OCI-LY7 (cell line): ENCODE measurements around the gene FMN1. TPM values are rescaled to one million over a fixed set of nuclear protein-coding genes. Genes with fewer than 3 reads are reported as not detected.

Experiments used
- BruUV-seq: library from RNA; stranded (reverse); fragments of 400-500 nt; replicated peaks from 2 replicates; lab custom pipeline; 2021; lab: Mats Ljungman, UMichigan
- CTCF ChIA-PET: fragments of 300-600 bp; sonication (Branson Sonifier 250); formaldehyde crosslinking; loops from one replicate; lab custom pipeline; 2022; ENCODE audit warnings: antibody characterized with exemption; ENCODE audit not compliant: unreplicated experiment; lab: Charles Lee
- POLR2A ChIA-PET: fragments of 300-600 bp; sonication (Branson Sonifier 250); formaldehyde crosslinking; loops from one replicate; lab custom pipeline; 2022; ENCODE audit warnings: antibody characterized with exemption; lab: Charles Lee
- DNase-seq: peaks from one replicate; pipeline ENCODE4 v3.0.0-alpha.2; 2015; ENCODE audit warnings: low spot score
- H2AFZ ChIP-seq: fragments of 200-600 bp; sonication (generic), shearing (Covaris generic); 2 replicates; pipeline ENCODE4 v1.6.1; 2014; ENCODE audit warnings: mild to moderate bottlenecking, antibody characterized with exemption, low read length, moderate library complexity
- H3K27ac ChIP-seq: fragments of 200-600 bp; sonication (generic); 2 replicates; pipeline ENCODE4 v1.5.1; 2014; ENCODE audit warnings: mixed run types, low read depth, mild to moderate bottlenecking, moderate library complexity, low read length, inconsistent platforms; ENCODE audit not compliant: poor library complexity, severe bottlenecking
- H3K36me3 ChIP-seq: fragments of 200-600 bp; sonication (generic); 2 replicates; pipeline ENCODE4 v1.6.1; 2014; ENCODE audit warnings: mild to moderate bottlenecking, antibody characterized with exemption, low read length, moderate library complexity, mixed read lengths; ENCODE audit not compliant: insufficient read depth
- H3K4me1 ChIP-seq: fragments of 200-600 bp; sonication (generic); 2 replicates; pipeline ENCODE4 v1.5.1; 2014; ENCODE audit warnings: mild to moderate bottlenecking, low read length; ENCODE audit not compliant: insufficient read depth, poor library complexity, severe bottlenecking
- H3K4me2 ChIP-seq: fragments of 200-600 bp; sonication (generic); 2 replicates; pipeline ENCODE4 v1.6.1; 2014; ENCODE audit warnings: mild to moderate bottlenecking, low read length
- H3K4me3 ChIP-seq: fragments of 200-600 bp; sonication (generic); 2 replicates; pipeline ENCODE4 v1.5.1; 2014; ENCODE audit warnings: mild to moderate bottlenecking, low read depth, low read length; ENCODE audit not compliant: poor library complexity, severe bottlenecking
- H3K79me2 ChIP-seq: fragments of 200-600 bp; sonication (generic); 2 replicates; pipeline ENCODE4 v1.6.1; 2016; ENCODE audit warnings: low read depth, mild to moderate bottlenecking, low read length, moderate library complexity, mixed read lengths; ENCODE audit not compliant: insufficient read depth
- H3K9me2 ChIP-seq: fragments of 200-600 bp; sonication (generic); 2 replicates; pipeline ENCODE4 v1.6.1; 2016; ENCODE audit warnings: mild to moderate bottlenecking, low read length, mixed read lengths; ENCODE audit not compliant: insufficient read depth
- H3K9me3 ChIP-seq: fragments of 200-600 bp; sonication (generic); 2 replicates; pipeline ENCODE4 v1.6.1; 2014; ENCODE audit warnings: mild to moderate bottlenecking, mixed run types, low read length, mixed read lengths
- H4K20me1 ChIP-seq: fragments of 200-600 bp; sonication (generic); 2 replicates; pipeline ENCODE4 v1.6.1; 2014; ENCODE audit warnings: mild to moderate bottlenecking, antibody characterized with exemption, low read length, moderate library complexity, mixed read lengths; ENCODE audit not compliant: insufficient read depth
- EZH2phosphoT487 ChIP-seq: fragments of 200-600 bp; sonication (generic); IDR thresholded peaks from 2 replicates; pipeline ENCODE4 v1.6.1; 2018; ENCODE audit warnings: low read depth, borderline replicate concordance, mild to moderate bottlenecking, mixed run types, antibody characterized with exemption, low read length, moderate library complexity, mixed read lengths
- intact Hi-C: fragments of 100-400 bp; cut with micrococcal nuclease; formaldehyde crosslinking; loops from one replicate; pipeline ENCODE4 v1.10.0; 2022; ENCODE audit not compliant: unreplicated experiment
- total RNA-seq, 2 experiments: library from RNA; depleted of rRNA in 1 of 2; stranded (reverse); fragments of >200 nt in 1 of 2; shearing (Covaris generic) in 1 of 2; gene quantifications; 2 replicates each; pipeline ENCODE4 v1.2.3, GENCODE V29; 2014 to 2022
- TF ChIP-seq, protein P1 (sequence below): fragments of 200-600 bp; sonication (generic); conservative IDR thresholded peaks from 2 replicates; pipeline ENCODE4 v1.5.1; 2014; ENCODE audit warnings: mild to moderate bottlenecking, antibody characterized with exemption, low read length, moderate library complexity, mixed read lengths

FMN1 gene
- total RNA-seq, 2 experiments from 2014 or later = 3.2 to 4.2 TPM

DNA sequence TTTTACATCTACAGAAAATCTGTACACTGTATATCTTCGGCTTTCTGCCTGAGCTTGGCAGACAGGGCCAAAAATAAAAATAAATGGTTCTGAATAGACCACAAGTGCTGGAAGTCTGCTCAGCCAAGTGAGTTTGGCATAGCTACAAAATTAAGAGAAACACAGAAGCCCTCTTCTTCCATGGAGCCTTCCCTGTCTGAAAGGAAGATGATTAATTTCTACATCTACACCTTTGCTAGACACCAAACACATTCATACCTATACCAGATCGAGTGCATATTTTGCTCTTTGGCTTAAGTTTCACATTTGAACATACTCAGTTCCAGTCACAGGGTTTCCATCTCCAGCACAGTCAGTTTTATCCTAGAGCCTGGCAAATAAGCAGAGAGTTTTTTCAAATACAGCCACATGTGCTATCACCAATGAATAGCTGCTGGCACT lies 252.1 kb downstream of the FMN1 start:
- Histone ChIP-seq H3K4me1 (no peaks in the 10 kb centered on the region), H3K4me2 (no peak overlapping the region), H2AFZ (no peak overlapping the region), H3K36me3 (no peaks in the 10 kb centered on the region), H3K4me3 (no peak overlapping the region), H3K9me3 (no peaks in the 10 kb centered on the region), H3K79me2 (no peaks in the 10 kb centered on the region), H3K9me2 (no peaks in the 10 kb centered on the region), H4K20me1 (no peaks in the 10 kb centered on the region), H3K27ac (no peak overlapping the region)
- TF ChIP-seq, protein P1, sequence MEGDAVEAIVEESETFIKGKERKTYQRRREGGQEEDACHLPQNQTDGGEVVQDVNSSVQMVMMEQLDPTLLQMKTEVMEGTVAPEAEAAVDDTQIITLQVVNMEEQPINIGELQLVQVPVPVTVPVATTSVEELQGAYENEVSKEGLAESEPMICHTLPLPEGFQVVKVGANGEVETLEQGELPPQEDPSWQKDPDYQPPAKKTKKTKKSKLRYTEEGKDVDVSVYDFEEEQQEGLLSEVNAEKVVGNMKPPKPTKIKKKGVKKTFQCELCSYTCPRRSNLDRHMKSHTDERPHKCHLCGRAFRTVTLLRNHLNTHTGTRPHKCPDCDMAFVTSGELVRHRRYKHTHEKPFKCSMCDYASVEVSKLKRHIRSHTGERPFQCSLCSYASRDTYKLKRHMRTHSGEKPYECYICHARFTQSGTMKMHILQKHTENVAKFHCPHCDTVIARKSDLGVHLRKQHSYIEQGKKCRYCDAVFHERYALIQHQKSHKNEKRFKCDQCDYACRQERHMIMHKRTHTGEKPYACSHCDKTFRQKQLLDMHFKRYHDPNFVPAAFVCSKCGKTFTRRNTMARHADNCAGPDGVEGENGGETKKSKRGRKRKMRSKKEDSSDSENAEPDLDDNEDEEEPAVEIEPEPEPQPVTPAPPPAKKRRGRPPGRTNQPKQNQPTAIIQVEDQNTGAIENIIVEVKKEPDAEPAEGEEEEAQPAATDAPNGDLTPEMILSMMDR = no peak
- TF ChIP-seq EZH2phosphoT487 = no peak
- POLR2A ChIA-PET = no interaction called here
- intact Hi-C loops = no loop called here
- CTCF ChIA-PET = no interaction called here
- DNase-seq = no peak
- no TSS peak for BruUV-seq

DNA sequence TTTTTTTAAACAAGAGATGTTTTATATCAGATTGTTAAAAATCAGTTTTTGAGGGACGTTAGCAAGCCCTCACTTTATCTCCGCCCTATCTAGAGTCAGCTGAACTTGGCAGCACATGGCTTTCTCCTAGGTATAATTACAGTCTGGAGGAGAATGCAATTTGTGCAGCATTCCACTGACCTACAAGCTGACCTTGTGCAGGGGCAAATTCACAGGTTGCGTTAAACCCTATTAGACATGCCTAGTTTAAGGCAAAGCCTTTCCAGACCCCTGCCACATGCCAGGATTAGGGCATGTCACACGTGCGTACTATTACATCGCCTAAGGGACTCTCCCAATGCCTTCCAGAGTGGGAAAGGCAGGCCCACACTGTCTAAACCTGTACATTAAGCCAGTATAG lies 252.7 kb downstream of the FMN1 start:
- DNase-seq = no peak
- H3K27ac ChIP-seq = no peak overlapping the region
- TF ChIP-seq EZH2phosphoT487 = no peak
- TF ChIP-seq, protein P1 = no peak
- H3K4me2 ChIP-seq = no peak overlapping the region
- H2AFZ ChIP-seq = no peak overlapping the region
- POLR2A ChIA-PET = no interaction called here
- H4K20me1 ChIP-seq = no peaks in the 10 kb centered on the region
- no peak overlapping the region for H3K4me3 ChIP-seq
- H3K9me2 ChIP-seq = no peaks in the 10 kb centered on the region
- H3K9me3 ChIP-seq = no peaks in the 10 kb centered on the region
- CTCF ChIA-PET = no interaction called here
- H3K36me3 ChIP-seq = no peaks in the 10 kb centered on the region
- BruUV-seq = no TSS peak
- no peaks in the 10 kb centered on the region for H3K4me1 ChIP-seq
- intact Hi-C loops = no loop called here
- no peaks in the 10 kb centered on the region for H3K79me2 ChIP-seq

DNA sequence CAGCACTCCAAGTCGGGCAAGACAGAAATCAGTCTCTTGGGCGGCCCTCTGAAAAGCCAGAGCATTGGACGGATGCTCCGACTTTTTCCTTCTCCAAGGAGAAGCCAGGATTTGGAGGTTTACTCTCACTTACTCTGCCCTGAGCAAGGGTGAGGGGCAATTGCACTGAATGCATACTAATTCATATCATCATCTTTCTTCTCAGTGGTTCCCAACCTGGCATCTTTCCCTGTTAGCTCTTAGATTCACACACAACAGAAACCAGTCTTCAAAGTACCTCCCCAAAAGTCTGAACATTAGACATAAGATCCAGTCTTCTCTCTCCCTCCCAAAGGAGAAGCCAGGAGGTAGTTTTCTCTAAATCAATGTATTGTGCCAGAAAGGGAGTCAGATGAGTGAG lies 257.5 kb downstream of the FMN1 start:
- H3K27ac ChIP-seq = no peak overlapping the region
- no peak for TF ChIP-seq EZH2phosphoT487
- TF ChIP-seq, protein P1 = no peak
- H3K79me2 ChIP-seq = no peaks in the 10 kb centered on the region
- intact Hi-C loops = loop anchor here (5.0 kb wide), 1 partner anchor 90 kb away; no protein-coding TSS in a partner anchor
- H3K4me2 ChIP-seq = no peak overlapping the region
- H3K4me3 ChIP-seq = no peak overlapping the region
- DNase-seq = no peak
- H3K9me2 ChIP-seq = no peaks in the 10 kb centered on the region
- no peaks in the 10 kb centered on the region for H3K9me3 ChIP-seq
- ChIA-PET CTCF (interaction anchor here (1.1 kb wide), 1 partner anchor 93 kb away, joined by 4 read pairs; no protein-coding TSS in a partner anchor), POLR2A (interaction anchor here (1.0 to 1.1 kb wide), 2 partner anchors 10 to 33 kb away, joined by 3 read pairs; no protein-coding TSS in a partner anchor)
- H3K4me1 ChIP-seq = no peaks in the 10 kb centered on the region
- H4K20me1 ChIP-seq = no peaks in the 10 kb centered on the region
- BruUV-seq = no TSS peak
- H3K36me3 ChIP-seq = no peaks in the 10 kb centered on the region
- no peak overlapping the region for H2AFZ ChIP-seq
